ENCODE data around the gene CFAP46.
"Not testable (repeated sequence)": the region's sequence is repeated elsewhere in the genome, so short reads cannot be mapped to it uniquely, and the experiment has no call there.

Gene CFAP46

GRCh38 chr10:132898391-132899053 is 43.8 kb downstream of the CFAP46 start:
- no peak overlapping the region for H3K27ac ChIP-seq
- TF ChIP-seq, protein P1, sequence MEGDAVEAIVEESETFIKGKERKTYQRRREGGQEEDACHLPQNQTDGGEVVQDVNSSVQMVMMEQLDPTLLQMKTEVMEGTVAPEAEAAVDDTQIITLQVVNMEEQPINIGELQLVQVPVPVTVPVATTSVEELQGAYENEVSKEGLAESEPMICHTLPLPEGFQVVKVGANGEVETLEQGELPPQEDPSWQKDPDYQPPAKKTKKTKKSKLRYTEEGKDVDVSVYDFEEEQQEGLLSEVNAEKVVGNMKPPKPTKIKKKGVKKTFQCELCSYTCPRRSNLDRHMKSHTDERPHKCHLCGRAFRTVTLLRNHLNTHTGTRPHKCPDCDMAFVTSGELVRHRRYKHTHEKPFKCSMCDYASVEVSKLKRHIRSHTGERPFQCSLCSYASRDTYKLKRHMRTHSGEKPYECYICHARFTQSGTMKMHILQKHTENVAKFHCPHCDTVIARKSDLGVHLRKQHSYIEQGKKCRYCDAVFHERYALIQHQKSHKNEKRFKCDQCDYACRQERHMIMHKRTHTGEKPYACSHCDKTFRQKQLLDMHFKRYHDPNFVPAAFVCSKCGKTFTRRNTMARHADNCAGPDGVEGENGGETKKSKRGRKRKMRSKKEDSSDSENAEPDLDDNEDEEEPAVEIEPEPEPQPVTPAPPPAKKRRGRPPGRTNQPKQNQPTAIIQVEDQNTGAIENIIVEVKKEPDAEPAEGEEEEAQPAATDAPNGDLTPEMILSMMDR (conservative IDR thresholded peaks at IDR 0.05), result no peak

DNA sequence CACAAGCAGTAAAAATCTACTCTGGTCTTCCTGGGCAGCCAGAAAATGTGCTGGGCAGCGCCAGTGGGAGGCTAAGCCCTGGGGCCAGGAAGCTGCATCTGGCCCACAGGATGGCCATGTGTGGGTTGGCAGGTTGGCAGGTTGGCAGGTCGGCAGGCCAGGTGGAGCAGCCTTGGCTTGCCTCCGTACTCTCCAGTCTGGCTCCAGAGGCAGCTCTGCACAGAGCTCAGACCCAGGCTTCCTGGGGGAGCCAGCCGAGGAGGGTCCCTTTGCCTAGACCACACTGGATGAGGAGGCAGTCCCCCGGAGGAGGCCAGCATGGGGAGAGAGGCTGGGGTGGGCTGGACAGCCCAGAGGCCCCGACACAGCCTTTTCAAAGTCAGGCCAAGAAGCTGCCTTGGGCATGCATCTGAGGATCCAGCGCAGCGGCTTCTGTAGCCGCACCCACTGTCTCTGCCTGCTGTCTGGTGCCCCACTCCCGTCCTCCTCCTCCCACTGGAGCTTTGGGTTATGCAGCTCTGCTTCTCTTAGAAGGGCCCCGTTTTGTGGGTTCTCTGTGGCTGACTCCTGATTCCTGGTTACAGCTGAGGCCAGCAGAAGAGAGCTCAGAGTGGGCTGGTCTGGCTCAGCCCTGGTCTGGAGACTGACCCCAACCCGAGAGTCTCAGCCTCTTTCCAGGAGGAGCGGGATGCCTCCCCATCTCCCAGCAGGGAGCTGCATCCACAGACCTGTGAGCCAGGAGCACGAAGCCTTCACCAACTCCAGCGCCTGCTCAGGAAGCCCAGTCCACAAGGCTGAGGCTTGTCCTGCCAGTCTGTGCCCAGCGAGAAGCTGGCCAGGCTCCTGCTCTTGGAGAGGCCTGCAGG is 44.6 kb downstream of the CFAP46 start:
- TF ChIP-seq, protein P1 (conservative IDR thresholded peaks at IDR 0.05), result no peak
- no peak overlapping the region for H3K27ac ChIP-seq

GRCh38 chr10:132893786-132894185 is 48.6 kb downstream of the CFAP46 start:
- H3K27ac ChIP-seq, result not testable (repeated sequence)

DNA sequence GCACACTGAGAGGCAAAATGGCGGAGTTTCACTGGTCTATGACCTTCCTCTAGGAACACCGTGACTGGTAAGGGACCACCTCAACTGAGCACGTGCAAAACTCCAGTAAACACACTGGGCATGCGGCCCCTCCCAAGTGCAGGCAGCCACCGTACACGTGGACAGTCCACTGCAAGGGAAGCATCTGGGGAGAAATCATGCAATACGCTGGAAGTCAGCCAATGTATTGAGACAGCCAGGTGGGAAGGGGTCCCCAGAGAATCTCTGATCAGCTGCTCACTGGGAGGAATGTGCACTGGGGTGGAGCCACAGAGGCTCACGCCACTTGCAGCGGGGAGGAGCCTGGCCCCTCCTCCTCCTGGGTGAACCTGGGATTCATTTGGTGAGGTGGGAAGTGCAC is 49.3 kb downstream of the CFAP46 start:
- TF ChIP-seq, protein P1 (conservative IDR thresholded peaks at IDR 0.05), result no peak
- no peak overlapping the region for H3K27ac ChIP-seq

- TF ChIP-seq, protein P1 (conservative IDR thresholded peaks at IDR 0.05), result no peak
- H3K27ac ChIP-seq, result no peak overlapping the region
Observed at GRCh38 chr10:132892004-132892403, 50.4 kb downstream of the CFAP46 start.

DNA sequence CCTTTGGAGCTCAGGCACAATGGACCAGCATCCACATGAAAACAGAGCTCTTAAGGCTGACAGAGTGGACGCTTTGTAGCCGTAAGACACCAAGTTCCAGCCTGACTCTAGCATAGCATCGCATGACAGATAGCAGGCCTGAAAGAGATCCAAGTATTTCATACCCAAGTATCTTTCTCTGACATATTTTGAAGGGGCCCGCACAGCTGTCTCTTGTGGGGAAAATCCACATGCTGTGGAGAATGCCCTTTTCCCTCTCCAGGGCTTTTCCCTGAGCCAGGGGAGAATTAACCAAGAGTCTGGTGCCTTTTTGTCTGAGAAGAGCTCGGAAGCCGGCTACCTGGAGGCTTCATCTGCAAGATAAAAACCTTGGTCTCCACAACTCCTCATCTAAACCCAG is 51.0 kb downstream of the CFAP46 start:
- H3K27ac ChIP-seq, result no peak overlapping the region
- TF ChIP-seq, protein P1 (conservative IDR thresholded peaks at IDR 0.05), result no peak

DNA sequence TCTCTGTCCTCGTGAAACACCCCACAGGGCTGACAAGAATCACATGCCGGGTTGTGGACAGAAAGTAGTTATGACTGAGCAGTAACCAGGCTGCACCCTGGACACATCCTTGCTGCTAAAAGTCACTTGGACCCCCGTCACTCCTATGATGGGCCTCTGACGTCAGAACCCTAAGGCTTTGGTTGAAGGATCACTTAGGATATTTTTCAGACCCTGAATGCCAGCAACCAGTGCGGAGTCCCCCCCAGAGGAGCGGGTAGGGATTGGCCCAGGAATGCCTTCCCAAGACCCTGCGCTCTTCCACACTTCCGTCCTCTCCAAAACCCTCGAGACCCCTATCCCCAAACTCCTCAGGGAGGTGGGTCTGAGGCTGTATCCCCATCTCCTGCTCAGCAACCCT is 52.1 kb downstream of the CFAP46 start:
- TF ChIP-seq, protein P1 (conservative IDR thresholded peaks at IDR 0.05), result no peak
- H3K27ac ChIP-seq, result no peak overlapping the region

GRCh38 chr10:132889556-132889955 is 52.8 kb downstream of the CFAP46 start:
- TF ChIP-seq, protein P1 (conservative IDR thresholded peaks at IDR 0.05), result no peak

More at GRCh38 chr10:132889556-132889955, 52.8 kb downstream of the CFAP46 start:
- H3K27ac ChIP-seq, result no peak overlapping the region
